Fibroblast of peridontal ligament (primary cell): ENCODE results near the gene ELFN2.
A peak's percentile ranks its signal among the peaks of the same experiment; 100 is the strongest.
"Not testable (repeated sequence)": the region's sequence is repeated elsewhere in the genome, so short reads cannot be mapped to it uniquely, and the experiment has no call there.

Experiments
- DNase-seq: peaks from one replicate; pipeline ENCODE4 v3.0.0-alpha.2; 2010; ENCODE audit errors: extremely low read depth

Gene ELFN2

DNA sequence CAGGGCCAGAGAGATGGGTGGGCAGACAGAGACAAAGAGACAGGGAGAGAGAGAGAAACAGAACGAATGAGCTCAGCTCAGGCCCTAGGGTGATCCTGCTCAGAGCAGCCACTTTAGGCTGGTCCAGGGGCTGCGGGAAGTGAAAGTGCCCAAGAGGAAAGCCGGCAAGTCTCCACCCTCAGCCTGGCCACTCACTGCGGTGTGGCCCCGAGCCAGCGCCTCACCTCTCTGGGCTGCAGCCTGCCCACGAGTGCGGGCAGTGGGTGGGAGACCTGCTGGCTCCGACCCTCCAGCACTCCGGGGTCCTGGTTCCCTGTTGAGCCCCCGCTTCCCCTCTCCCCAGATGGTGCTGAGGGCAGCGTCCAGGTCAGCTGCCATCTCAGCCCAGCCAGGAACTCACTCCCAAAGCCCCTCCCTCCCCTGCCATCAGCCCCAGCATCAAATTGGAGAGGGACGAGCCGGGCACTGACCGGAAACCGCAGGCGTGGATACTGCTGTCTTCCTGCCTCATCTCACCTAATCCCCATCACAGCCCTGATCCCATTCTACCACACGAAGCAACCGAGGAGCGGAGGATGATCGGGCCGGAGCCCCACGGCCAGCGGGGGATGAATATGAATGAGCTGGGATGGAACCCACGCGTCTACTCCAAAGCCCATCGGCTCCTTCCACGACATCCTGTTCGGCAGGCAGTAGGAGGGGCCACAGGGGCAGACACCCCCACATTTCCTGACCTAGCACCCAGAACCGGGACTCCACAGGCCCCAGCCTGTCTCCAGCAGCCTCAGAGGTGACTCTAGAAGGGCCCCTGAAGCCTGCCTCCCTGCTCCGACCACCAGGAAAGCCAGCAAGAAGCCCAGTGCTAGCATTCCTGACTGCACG, 16.9 kb downstream of the ELFN2 start:
- DNase-seq = no peak

DNA sequence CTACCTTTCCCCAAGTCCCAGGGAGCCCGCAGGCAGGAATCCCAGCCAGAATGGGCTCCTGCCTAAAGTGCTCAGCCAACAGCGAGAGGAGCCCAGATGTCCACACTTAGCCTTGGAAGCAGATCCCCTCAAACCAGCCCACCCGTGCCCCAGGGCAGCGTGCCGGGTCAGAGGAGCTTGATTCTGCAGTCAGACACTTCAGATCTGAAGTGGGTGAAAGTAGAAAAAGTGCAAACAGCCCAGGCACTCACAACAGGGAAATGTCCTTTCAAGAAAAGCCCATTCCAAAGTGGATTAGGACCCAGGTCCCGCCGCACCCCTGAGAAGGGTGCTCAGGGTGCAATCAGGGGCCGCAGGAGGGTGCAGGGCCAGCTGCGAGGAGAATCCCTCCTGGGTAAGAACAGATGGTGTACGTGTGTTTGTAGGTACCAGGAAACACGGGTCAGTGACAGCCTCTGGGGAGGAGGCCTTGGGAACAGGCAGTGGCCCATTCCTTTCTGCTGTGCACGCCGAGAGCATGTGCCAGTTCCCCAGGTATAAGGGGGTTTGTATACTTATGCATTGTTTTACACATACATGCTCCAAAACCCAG, 17.7 kb downstream of the ELFN2 start:
- DNase-seq = no peak

DNA sequence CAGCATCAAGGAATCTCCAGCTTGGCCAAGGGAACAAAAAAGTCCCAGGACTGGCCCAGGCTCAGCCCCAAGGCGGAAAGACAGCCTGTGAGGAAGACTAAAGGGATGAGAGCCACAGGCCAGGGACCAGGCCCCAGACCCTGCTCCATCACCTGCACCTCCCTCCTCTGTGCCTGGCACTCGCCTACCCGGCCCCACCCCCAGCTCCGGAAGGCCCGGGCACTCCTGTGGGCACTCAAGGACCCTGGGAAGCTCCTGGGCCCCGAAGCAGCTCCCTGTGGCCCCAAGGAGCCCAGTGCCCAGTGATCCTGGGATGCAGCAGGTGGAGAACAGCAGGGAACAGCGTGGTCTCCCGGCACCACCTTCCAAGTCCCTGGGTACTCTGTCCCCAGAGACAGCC, 18.2 kb downstream of the ELFN2 start:
- DNase-seq = no peak

DNA sequence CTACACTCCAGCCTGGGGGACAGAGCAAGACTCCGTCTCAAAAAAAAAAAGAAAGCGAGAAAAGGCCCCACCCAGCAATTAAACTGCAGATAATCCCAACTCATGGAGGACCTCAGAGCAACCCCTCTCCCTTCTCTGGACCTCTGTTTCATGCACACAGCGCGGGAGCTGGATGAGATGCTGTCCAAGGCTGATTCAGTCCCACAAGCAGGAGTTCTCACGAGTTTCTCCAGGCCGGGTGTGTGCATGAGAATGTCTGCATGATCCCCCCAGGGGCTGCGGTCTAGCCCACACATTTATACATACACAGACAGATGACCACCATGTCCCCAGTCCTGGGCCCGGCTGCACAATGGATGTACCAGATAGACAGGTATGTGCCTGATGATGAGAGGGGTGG, 19.4 kb downstream of the ELFN2 start:
- DNase-seq = no peak

DNA sequence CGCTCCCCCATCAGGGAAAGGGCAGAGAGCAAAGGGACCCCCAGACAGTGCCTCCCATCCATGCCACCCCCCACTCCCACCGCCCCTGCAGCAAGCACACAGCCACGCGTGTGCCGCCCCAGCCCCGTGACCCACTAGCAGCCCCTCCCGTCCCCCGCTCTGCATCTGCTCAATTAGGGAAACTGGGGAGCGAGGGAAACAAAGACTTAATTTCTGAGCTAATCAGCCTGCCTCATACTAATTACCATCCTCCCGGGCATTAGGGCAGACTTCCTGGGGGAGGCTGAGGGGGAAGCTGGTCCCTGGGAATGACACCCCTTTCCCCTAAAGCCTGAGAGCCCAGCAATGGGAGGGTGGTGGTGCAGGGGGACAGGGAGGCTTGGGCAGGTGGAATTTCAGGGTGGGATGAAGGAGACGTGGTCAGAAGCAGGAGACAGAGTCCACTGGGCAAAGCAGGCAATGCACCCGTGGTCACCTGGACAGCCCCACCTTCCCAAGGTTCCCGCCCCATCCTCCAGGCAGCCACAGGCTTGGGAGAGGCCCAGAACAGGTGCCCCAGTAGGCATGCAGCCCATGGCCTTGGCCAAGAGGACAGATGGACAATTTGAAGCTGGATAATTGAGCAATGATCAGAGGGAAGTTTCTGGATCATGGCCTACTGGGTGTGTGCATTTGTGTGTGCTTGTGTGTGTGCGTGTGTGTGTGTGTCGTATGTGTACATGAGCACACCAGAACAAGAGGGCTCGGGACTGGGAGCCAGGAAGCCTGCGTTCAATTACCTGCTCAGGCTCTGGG, 20.6 kb downstream of the ELFN2 start:
- no peak for DNase-seq

DNA sequence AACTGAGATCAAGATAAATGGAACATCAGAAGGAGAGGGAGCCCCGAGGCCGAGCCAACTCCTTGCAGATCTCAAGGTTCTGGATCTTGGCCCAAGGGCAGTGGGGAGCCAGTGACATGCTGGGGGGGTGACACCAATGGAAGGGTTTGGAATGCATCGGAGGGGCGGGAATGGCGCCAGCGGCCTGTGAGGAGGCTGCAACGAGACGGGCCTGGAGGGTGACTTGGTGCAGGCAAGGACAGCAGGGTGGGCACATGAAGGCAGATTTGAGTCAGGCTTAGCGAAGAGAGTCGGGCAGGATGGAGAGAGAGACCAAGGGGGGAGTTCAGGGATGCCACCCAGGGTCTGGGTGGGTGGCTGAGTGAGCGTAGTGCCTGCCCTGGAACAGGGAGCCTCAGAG, 23.2 kb downstream of the ELFN2 start:
- DNase-seq = no peak

DNA sequence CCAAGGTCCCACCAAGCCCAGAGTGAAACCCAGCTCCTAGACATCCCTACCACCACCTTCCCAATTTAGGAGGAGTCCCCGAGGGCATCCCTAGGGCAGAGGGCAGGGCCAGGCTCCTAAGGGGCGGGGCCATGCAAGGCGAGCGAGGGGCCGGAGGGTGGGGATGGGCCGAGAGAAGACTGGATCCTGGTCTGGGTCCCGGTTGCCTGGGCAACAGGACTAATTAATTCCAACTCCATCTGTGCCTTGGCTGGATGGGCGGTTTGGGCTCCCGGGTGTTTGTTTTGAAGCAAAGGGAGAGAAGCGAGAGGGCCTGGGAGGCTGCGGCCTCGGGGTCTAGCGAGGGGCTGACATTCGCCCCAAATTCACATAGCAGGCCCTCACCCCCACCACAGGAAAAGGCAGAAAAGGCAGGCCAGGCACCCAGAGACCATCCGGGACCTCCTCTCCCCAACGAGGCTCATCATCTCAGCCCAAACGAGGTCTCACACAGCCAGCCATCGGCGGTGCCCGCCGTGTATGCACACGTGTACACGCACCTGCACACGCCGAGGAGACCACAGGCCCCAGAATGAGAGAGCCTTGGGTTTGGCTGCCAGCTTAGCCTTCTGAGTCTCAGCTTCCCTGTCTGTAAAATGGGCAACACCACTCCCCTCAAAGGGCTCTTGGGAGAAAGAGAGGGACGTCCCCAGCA, 23.9 kb downstream of the ELFN2 start:
- DNase-seq = no peak

DNA sequence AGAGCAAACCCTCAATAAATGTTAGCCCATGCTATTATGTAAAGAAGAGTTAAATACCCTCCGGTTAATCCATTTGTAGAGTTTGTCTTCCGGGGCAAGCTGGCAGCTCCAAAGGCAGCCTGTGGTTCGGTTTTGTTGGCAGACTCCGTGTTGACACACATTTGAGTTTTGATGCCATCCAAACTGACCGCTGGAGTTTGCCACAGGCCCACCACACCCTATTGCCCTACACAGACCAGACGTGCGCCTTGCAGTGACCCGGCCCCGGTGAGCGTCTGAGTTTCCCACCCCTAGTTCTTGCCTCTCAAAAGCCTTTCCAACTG, 25.1 kb downstream of the ELFN2 start:
- no peak for DNase-seq

DNA sequence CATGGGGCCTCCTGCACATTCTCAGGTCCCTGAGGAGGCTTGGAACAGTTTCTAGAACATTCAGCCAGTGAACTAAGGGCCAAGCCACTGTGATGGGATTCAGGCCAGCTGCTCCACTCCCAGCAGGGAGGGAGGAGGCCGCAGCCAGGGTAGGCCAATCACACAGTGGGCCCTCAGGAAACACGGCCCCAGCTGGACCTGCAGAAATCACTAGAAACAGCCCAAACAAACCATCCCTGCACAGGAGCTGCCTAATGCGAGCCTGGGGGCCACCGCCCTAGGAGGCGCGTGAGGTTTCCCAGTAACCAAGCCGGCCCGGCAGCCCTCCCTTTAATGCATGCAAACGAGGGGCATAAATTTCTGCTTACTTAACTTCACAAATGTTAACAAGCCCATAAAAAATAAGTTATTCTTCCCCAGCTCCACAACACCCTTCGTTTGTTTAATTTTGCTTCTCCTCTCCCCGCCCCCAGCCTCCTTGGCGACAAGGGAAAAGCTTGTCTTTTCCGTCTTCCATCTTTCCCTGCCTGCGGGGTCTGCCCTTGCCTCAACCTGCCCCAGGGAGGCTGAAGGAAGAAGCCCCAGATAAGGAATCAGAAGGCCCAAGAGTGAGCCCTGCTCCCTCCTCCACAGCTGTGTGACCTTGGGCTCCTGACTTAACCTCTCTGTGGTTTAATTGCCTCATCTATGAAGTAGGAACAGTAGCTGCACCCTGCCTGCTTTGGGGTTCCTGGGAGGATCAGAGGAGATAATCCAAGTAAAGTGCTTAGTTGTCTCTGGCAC, 25.7 kb downstream of the ELFN2 start:
- peak; percentile 42 for DNase-seq

DNA sequence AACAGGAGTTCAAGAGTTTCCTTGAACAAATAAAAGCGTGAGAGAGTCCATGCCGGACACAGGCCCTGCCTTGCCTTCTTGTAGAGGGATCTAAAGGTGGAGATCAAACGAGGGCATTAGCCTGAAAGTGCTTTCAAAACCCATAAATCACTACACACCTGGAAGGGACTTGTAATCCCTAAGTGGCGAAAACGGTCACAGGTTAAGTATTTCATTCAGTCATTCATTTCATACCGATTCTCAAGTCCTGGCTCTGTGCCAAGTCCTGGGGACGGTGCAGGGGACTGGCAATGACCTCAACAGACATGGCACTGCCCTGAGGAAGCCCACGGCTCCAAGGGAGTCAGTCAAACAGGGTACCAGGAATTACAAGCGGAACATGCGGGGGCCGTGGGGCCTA, 26.6 kb downstream of the ELFN2 start:
- DNase-seq = no peak

DNA sequence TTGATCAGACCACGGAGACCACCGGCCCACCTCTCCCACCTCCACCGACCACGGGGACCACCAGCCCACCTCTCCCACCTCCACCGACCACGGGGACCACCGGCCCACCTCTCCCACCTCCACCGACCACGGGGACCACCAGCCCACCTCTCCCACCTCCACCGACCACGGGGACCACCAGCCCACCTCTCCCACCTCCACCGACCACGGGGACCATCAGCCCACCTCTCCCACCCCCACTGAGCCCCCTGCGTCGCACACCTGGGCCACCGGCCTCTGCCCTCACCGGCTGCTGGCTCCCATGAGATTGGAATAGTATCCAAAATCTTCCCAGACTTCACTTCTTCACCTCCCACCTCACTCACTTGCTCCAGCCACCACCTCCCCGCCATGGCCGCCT, 27.8 kb downstream of the ELFN2 start:
- not testable (repeated sequence) for DNase-seq

DNA sequence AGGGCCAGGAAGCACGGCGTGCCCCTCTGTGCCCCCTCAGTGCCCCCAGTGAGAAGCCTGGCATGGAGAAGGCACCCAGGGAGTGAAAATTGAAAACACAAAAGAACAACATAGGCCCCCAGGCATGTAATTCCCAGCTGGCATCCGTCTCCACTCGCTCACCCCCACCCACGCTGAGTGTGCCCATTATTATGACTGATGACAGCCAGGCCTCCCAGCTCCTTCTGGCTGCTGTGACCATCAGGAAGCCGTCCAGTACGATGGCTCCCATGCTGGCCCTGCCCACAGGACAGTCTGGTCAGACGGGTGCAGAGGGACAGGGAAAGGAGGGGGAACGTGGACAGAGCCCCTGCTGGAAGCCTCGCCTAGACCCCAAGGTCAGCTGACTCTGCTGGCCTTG, 30.1 kb downstream of the ELFN2 start:
- no peak for DNase-seq

DNA sequence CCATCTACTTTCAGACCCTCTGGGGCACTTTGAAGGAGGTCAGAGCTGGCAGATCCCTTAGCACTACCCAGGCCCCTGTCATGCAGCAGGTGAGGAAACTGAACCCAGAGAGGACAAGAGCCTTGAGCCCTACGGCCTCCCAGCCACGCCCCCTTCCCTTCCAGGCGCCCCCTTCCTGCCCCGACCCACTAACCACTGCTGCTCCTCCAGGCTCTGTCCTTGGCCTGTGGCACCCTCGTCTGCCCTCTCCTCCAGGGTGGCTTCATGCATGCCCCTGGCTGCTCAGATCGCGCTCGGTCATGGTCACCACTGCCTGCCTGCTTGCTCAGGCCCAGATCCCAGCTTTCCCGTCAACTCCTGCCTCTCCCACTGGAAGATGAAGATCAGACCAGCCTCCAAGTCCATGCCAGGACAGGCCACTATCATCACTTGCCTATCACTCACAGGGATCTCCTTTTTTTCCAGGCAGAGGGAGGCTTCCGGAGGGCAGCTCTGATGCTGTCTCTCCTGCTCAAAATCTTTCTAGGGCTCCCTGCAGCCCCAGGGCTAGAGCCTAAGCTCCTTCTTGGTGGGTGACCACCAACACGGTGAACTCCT, 30.7 kb downstream of the ELFN2 start:
- DNase-seq = no peak

DNA sequence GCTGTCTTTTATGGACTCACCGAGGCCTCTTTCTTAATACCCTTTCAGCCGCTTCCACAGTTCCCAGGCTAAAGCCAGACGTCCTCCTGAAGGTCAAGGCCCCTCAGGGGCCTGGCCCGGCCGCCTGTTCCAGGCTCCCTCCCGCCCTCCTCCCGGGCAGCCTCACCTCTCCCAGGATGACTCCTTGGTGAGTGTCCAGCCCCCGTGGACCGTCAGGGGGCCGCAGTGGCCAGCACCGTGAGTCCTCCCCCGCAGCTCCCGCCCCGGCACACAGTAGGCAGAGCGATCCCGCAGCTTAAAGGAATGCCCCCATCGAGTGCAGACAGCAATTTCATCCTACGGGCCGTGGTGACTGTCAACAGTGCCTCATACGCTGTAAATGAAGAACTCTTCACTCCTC, 32.9 kb downstream of the ELFN2 start:
- no peak for DNase-seq

DNA sequence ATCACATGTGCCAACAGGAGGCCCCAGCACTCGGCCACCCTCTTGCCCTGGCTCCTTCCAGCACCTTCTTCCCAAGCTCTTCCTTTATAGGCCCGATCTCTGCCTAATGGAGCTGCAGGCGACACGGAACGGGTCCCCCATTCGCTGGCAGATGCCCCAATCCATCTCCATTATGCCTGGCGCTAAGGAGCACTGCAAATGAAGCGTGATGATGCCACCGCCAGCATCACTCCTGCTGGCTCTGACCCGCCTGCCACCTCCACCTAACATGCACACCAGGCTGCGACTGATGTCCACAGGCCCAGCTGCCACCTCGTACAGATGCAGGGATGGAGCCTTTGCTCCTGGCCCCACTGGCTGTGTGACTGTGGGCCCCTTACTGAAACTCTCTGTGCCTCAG, 33.5 kb downstream of the ELFN2 start:
- DNase-seq = no peak

DNA sequence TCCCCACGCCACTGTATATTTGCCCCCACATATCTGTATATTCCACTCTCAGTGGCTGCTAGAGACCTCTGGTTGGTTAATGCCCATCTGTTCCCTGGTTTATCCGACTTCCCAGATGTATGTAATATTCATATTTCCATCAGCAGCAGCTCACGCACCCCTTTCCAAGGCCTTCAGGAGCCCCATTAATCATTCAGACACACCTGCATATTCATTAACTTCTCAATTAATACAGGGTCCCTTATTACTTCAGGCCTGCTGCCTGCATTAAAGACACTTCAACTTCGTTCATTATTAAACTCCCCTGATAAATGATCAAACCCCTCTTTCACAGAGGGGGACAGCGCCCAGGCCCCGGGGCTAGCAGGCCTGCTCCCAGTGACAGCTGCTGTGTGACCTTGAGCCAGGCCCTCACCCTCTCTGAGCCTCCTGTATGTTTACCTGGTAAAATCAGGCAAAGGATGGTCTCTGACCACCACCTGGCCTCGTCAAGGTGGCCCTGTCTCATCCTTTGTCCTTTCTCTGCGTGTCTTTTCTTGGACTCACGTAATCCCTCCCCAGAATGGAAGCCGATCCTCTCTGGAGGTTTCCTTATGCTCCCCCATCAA, 34.5 kb downstream of the ELFN2 start:
- no peak for DNase-seq

DNA sequence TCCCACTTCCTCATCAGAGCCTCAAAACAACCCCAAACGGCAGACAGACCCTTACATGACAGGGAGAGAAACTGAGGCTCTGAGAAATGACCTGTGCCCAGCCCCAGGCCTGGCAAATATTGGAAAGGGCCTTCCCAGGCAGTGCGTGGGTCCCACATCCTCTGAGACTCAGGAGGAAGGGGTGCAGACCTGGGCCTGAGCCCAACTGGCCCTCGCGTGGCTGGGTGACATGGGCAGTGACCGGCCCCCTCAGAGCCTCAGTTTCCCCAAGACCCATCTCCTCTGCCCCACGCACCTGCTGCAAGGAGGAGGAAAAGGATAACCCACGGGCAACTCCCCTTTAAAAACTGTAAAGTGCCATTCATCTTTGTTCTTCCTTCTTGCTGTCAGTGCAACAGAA, 35.6 kb downstream of the ELFN2 start:
- no peak for DNase-seq

DNA sequence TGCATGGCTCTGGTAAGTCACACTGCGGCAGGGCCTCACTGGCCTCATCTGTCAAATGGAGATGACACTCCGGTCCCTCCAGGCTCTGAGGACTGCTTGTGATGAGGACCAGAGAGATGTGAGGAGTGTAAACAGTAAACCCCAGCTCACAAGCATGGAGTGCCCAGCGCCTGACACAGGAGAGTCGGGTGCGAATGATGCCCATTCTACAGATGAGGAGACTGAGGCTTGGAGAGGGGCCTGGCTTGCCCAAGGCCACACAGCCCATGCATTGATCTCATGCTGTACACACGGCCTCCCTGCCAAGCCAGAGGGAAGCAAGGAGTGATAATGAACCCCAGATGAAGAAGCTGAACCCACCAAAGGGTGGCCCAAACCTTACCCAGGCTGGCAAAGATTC, 37.2 kb downstream of the ELFN2 start:
- DNase-seq = no peak

DNA sequence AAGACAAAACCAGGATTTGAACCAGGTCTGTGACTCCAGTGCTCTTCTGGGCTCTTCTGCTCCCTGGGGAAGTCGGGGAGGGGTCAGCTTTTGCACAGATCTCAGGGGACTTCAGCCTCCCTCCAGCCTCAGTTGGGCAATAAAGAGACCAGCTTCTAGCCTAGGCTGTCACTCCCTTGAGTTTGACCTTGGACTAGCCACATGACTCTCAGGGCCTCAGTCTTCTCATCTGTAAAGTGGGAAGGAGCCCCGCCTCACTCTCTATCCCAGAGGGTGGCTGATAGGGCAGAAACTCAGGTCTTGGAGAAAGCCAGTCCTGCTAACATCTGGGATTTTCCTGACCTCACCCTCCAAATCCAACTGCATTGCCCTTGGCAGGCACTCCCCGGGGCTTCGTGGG, 38.7 kb downstream of the ELFN2 start:
- no peak for DNase-seq

DNA sequence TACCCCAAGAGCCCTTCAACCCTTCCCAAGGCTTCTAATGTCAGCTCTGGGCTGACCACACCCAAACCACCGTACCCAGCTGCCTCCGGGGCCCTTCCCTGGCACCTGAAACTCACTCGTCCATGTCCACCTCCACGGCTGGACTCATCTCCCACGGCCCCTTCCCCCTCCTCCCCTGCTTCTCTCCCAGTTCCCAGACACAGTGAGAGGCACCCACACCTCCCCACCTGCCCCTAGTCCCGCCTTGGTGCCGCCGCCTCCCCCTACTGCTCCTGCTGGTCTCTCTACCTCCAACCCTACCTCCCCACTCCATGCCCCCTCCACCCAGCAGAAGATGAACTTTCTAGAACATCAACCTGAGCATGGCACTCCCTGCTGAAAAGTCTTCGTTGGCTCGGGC, 39.5 kb downstream of the ELFN2 start:
- DNase-seq = no peak

DNA sequence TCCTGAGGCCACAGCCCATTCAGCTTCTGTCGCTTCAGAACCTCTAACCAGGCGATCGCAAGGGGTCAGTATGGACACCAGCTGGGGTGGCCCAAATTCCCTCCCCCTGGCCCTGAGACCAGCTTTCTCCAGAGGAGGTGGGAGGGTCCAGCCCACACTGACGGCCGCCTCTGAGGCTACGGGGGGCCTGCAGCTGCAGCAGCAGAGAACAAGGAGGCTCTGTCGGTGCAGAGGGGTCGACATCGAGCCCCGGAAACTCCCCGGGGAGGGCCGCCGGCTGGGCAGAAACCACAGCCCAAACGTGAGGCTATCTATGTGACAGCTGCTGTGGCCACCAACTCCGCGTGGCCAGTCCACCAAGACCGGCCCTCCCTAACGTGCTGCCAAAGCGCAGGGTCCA, 40.8 kb downstream of the ELFN2 start:
- DNase-seq = no peak
